HG02884 (cell line): ENCODE measurements around the gene RPGRIP1L.
"Not testable (repeated sequence)": the region's sequence is repeated elsewhere in the genome, so short reads cannot be mapped to it uniquely, and the experiment has no call there.

Experiments used
- ATAC-seq: cut with Tn5 transposase; IDR thresholded peaks from one replicate; pipeline ENCODE4 v1.9.1; 2021; ENCODE audit warnings: mild to moderate bottlenecking, moderate library complexity; ENCODE audit not compliant: unreplicated experiment

The RPGRIP1L gene

DNA sequence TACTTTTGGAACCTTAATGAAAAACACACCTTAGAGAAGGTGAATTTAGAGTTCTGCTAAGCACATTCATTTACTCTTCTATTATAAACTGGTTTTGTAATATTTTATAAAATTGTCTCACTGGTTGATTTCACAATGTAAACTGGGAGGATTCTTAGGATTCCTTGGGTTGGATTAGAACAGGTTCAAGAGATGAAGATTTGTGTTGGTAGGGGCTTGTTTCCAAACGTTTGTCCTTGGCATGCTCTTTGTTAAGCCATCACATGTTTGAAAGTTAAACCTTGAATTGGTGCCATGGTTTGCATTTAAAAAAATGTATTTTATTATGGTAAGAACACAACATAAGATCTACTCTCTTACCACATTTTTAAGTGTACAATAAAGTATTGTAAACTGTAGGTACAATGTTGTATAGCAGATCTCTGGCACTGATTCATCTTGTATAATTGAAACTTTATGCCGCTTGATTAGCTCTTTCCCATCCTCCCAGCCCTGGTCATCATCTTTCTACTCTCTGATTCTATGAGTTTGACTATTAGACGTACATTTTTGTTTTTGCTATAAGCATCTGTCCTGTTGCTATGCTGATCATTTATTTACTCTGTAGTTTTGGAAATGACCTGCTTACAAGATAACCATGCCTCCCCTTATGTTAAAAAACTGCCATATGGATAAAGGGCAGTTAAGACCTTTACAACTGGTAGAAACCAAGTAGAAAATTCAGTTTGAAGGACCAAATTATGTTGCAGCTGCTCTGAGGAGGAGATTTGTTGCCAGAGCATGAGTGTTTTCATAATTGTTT lies 9.9 kb upstream of the RPGRIP1L start:
- no peak for ATAC-seq

DNA sequence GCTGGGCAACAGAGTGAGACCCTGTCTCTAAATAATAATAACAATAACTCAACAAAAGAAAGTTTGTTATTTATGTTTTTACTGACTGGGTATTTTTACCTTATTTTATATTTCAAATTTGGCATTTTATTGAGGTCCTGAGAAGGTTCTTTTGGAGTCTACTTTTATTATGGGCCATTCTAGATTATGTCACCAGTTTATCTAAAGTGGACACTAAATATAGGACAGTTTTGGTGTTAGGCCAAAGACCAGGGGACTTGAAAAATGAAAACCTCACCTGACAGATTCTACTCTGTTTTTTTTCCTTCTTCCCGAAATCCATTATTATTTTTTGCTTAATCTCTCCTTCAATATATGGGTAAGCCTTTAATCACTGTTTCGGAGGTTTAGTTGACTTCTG lies 8.4 kb upstream of the RPGRIP1L start:
- ATAC-seq = no peak

- no peak for ATAC-seq
Observed at GRCh38 chr16:53711390-53711789, 7.7 kb upstream of the RPGRIP1L start.

GRCh38 chr16:53708490-53708889 lies 4.8 kb upstream of the RPGRIP1L start:
- no peak for ATAC-seq

GRCh38 chr16:53707671-53708070 lies 4.0 kb upstream of the RPGRIP1L start:
- ATAC-seq = no peak

GRCh38 chr16:53704445-53704813 lies 770 bp upstream of the RPGRIP1L start:
- no peak for ATAC-seq

GRCh38 chr16:53698271-53698670 lies 5.4 kb downstream of the RPGRIP1L start:
- ATAC-seq = not testable (repeated sequence)

DNA sequence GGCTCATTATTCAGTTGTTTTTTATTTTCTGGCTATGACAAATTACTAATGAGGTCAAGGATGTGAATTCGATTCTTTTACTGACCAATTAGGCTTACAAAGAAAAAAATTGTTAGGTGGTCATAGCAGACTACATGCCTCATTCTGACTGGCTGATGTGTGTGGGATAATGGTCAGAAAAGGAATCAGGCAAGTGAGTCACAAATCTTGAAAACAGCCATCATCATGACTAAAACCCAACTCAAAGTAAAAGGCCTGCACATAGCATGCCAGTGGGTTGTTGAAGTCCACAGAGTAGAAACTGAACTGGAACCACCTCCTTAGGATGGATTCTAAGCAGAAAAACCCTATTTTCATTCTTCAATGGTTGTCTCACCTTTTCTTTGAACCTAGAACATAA lies 8.6 kb downstream of the RPGRIP1L start:
- no peak for ATAC-seq

DNA sequence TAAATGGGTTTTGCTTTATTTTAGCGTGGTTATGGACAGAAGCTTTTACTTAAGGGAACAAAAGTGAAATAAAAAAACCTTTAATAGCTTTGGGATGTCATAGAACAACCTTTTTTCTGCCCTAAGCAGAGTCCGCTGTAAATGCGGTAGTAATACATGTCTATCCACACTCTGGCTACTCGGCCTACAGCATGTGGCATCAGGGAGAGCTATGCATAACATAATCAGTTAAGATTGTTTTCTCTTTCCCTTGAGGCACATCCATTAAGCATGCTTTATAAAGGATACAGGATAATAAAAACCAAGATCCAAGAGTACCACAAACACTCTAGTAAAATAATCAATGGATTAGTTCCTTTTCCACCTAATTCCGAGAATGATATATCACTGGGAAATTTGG lies 10.3 kb downstream of the RPGRIP1L start:
- ATAC-seq = no peak

DNA sequence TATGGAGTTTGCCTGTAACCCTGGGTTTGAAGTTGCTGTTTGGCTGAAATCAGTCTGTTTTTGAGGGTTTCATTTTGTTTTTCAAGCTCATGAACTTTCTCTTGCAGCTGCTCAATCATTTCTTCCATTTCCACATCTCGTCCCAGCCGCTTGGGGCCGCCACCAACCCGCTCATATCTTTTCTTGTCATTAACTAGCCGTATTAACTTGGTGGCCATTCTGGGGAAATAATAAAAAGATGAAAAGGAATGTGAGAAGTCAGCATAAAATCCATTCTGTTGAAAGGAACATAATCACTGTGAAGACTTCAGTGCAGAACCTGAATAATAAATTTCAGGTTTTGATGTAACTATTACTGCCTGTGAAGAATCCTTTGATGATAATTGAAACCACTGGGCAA lies 11.5 kb downstream of the RPGRIP1L start:
- ATAC-seq = no peak

GRCh38 chr16:53690771-53691170 lies 12.9 kb downstream of the RPGRIP1L start:
- no peak for ATAC-seq

- no peak for ATAC-seq
Observed at GRCh38 chr16:53689636-53690035, 14.0 kb downstream of the RPGRIP1L start.

DNA sequence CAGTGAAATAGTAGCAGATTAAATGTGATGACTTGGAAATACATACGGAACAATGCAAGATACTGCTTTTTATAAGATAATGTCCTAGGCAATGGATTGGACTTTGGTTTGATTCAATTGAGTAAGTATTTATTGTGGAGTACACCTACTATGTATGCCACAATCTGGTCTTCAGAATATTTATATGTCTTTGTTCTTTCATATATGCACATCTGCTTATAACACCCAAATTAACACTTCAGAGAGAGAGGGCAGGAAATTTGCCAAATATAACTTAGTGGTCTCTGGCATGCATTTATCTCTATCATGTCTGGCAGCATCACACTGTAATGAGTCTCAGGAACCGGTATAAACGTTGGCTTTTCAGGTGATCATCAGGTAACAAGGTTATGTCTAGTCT lies 16.9 kb downstream of the RPGRIP1L start:
- no peak for ATAC-seq

GRCh38 chr16:53685334-53685733 lies 18.3 kb downstream of the RPGRIP1L start:
- ATAC-seq = not testable (repeated sequence)

DNA sequence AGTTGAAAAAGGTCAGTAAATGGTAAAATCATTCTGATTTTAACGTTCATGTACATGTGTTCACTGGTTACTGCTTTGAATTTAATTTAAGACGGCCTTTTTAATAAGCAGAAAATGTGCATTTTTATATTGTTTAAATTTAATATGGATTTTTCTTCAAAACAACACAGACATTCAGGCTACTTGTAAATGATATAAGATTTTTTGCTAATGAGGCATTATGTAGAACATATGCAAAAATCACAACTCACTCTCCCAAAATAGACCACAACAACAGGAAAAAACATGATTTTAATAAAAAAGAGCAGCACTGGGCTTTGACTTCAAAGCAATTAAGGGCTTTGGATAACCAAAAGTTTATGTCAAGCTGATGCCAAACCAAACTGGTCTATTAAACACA lies 22.3 kb downstream of the RPGRIP1L start:
- ATAC-seq = no peak

- ATAC-seq = no peak
Observed at GRCh38 chr16:53680756-53681155, 22.9 kb downstream of the RPGRIP1L start.

- ATAC-seq = no peak
Observed at GRCh38 chr16:53678756-53679343, 24.8 kb downstream of the RPGRIP1L start.

GRCh38 chr16:53678155-53678554 lies 25.5 kb downstream of the RPGRIP1L start:
- ATAC-seq = no peak

GRCh38 chr16:53673189-53673588 lies 30.5 kb downstream of the RPGRIP1L start:
- no peak for ATAC-seq

DNA sequence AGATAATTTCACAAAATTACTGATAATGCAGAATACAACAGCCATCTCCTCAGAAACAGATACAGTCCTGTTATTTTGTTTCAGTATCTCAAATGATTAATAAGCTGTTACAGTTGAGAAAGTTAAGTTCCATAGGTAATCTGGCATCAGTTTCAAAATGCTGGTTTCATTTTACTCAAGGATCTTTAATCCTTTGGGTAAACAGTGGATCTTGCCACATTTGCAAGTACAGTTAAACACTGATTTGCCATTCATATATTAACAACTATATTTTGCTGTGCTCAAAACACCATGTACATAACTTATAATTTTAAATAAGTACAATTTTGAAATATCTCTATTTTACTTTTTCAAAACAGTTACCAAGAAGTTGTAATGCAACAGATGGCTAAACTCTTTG lies 31.2 kb downstream of the RPGRIP1L start:
- ATAC-seq = no peak

- ATAC-seq = no peak
Observed at GRCh38 chr16:53668869-53669268, 34.8 kb downstream of the RPGRIP1L start.

DNA sequence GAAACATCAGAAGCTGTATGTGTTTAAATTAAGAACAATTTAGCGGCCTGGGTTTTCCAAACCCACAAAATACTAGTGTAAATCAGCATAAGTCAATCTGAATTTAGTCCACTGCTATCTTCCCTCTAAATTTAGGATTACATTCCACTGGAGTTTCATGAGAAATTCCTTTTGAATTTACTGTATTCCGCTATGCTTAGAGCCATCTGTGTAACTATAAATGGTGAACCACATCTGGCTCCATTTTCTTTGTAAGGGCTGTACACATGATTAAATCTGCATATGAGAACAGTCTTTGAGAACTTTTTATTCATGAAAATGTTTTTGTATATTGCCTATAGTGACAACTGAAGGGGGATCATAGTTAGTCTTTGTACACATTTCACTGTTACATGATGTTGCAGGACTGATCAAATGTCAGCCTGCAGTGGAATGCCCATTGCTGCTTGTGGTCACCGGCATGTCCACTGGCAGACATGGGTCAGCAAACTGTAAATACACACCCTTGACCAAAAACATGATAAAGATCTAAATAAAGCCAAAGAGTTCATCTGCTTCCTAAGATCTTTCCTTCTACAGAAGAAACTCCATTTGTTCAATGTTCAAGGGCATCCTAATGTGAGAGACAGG lies 36.8 kb downstream of the RPGRIP1L start:
- no peak for ATAC-seq
